ENCODE data around the gene SYNGAP1. TPM values are rescaled to one million over a fixed set of nuclear protein-coding genes. Genes with fewer than 3 reads are reported as not detected.

Gene SYNGAP1
- total and polyA plus RNA-seq, 2 of the 8 experiments (the other 6 are each of a cell fraction or from before 2014, with no cell fraction given): 31.0 to 101 TPM

- Histone ChIP-seq H3K4ac (replicated peaks; ENCODE audit: insufficient read length, low read depth, low read length) (peak overlapping the region; percentile 30), H2AFZ (ENCODE audit: low read length) (no peak overlapping the region), H4K20me1 (replicated peaks in 1 of 2; ENCODE audit: control insufficient read depth in 1 of 2, insufficient read depth in 2 of 2, low read length in 2 of 2) (peaks cover 4 to 13% of the 10 kb centered on the region in 2 experiments), H4K5ac (ENCODE audit: insufficient read length, low read depth, low read length) (peak overlapping the region; percentile 35), H3K23ac (ENCODE audit: insufficient read length) (no peak overlapping the region), H2BK120ac (replicated peaks; ENCODE audit: low read depth, low read length) (peak overlapping the region; percentile 66), H3K79me1 (ENCODE audit: low read depth, low read length) (peaks cover 12% of the 10 kb centered on the region; the same call in 1 of the 2 replicates), H2AK5ac (ENCODE audit: low read depth, low read length) (peak overlapping the region; percentile 79), H3K9ac (replicated peaks in 1 of 4; ENCODE audit: extremely low read depth in 1 of 4, low read depth in 3 of 4, low read length in 3 of 4) (peak overlapping the region in 3 of 4 experiments; percentile 62 to 70 (median 69); a peak in 6 of 7 replicates), H4K8ac (ENCODE audit: extremely low read depth, insufficient read depth, low read length) (peak overlapping the region; percentile 63; the same call in 1 of the 2 replicates), H4K91ac (replicated peaks; ENCODE audit: insufficient read length, low read length) (peak overlapping the region; percentile 85), H3K14ac (ENCODE audit: insufficient read length) (no peak overlapping the region), H2BK20ac (ENCODE audit: low read length) (peak overlapping the region; percentile 72; the same call in 1 of the 2 replicates), H3K9me3 (ENCODE audit: insufficient read depth in 2 of 2, low read depth in 1 of 2, low read length in 1 of 2) (no peaks in the 10 kb centered on the region), H3K79me2 (ENCODE audit: control insufficient read depth in 1 of 2, insufficient read depth in 2 of 2, low read length in 2 of 2) (peaks cover 19 to 57% of the 10 kb centered on the region in 2 experiments), H3K4me3 (ENCODE audit: extremely low read depth in 1 of 4, insufficient read depth in 2 of 4, low read depth in 3 of 4, low read length in 4 of 4) (peak overlapping the region; percentile 75 to 99 (median 93); a peak in 7 of 8 replicates), H3K18ac (ENCODE audit: extremely low read depth, low read length) (peak overlapping the region; percentile 68), H3K56ac (replicated peaks; ENCODE audit: insufficient read length, low read depth, low read length) (peak overlapping the region; percentile 37), H3K27me3 (replicated peaks in 1 of 4; ENCODE audit: control insufficient read depth in 3 of 4, extremely low read depth in 1 of 4, insufficient read depth in 3 of 4, low read length in 3 of 4) (no peaks in the 10 kb centered on the region), H3K4me1 (replicated peaks in 1 of 4; ENCODE audit: control insufficient read depth in 3 of 4, insufficient read depth in 4 of 4, low read length in 3 of 4) (peaks cover 8 to 34% (median 15%) of the 10 kb centered on the region in 4 experiments), H3K23me2 (ENCODE audit: low read depth, low read length) (peaks cover 21% of the 10 kb centered on the region), H3K4me2 (ENCODE audit: insufficient read depth in 1 of 2, low read depth in 2 of 2, low read length in 2 of 2) (peak overlapping the region; percentile 89 to 93), H3K27ac (ENCODE audit: low read depth, low read length) (peak overlapping the region; percentile 89), H2BK12ac (ENCODE audit: low read depth, low read length) (peak overlapping the region; percentile 45; the same call in 1 of the 2 replicates), H2BK15ac (ENCODE audit: low read length) (peak overlapping the region; percentile 8; the same call in 1 of the 2 replicates), H2BK5ac (ENCODE audit: low read depth, low read length) (peak overlapping the region; percentile 53), H3K36me3 (ENCODE audit: control insufficient read depth in 2 of 4, insufficient read depth in 4 of 4, low read length in 3 of 4) (peaks cover 7 to 34% (median 21%) of the 10 kb centered on the region in 4 experiments; a peak in 7 of 8 replicates)
- DNase-seq (ENCODE audit: low read depth in 1 of 2, low spot score in 2 of 2) (peak in 1 of 2 experiments; percentile 55), FAIRE-seq (no peak)
- POLR2A ChIA-PET (ENCODE audit: partially characterized antibody): interaction anchor here (0.6 to 4.4 kb wide), 16 partner anchors 9 to 214 kb away, joined by 3 to 82 read pairs (median 4); partner anchors contain the start of genes B3GALT4, RGL2, RPS18 and VPS52
- CTCF ChIA-PET (ENCODE audit: partially characterized antibody): interaction anchor here (0.6 to 5.7 kb wide), 11 partner anchors 6 to 204 kb away, joined by 3 to 37 read pairs (median 3); partner anchors contain the start of gene ZBTB22
- 17% methylated on average over 8 of the region's 8 CpGs; no CpG with 5 or more reads in 1 of the 2 experiments for WGBS, 2 experiments (ENCODE audit: extremely low coverage in 1 of 2, insufficient coverage in 1 of 2, insufficient read length in 1 of 2, insufficient replicate concordance in 2 of 2, low coverage in 1 of 2, low lambda C conversion rate in 2 of 2, missing lambda C conversion rate in 1 of 2)
- TF ChIP-seq PHF8 (conservative IDR thresholded peaks at IDR 0.05; ENCODE audit: low read depth, low read length) (no peak; the same call in 1 of the 2 replicates), CREB1 (IDR thresholded peaks at IDR 0.05) (no peak), RAD21 (IDR thresholded peaks at IDR 0.05 in 1 of 2, conservative IDR thresholded peaks at IDR 0.05 in 1 of 2; ENCODE audit: low read depth in 2 of 2, low read length in 2 of 2) (no peak), TCF12 (IDR thresholded peaks at IDR 0.05; ENCODE audit: low read depth, low read length) (no peak), TBP (IDR thresholded peaks at IDR 0.05; ENCODE audit: low read depth, low read length) (0 out of 2 replicates have a peak, but pooled peaks have one; percentile 4), SUZ12 (IDR thresholded peaks at IDR 0.05; ENCODE audit: low read length) (no peak), FOSL1 (IDR thresholded peaks at IDR 0.05; ENCODE audit: insufficient read depth, low read depth, low read length) (no peak), TAF1 (IDR thresholded peaks at IDR 0.05; ENCODE audit: low read depth, low read length) (peak; percentile 32; the same call in 1 of the 2 replicates), BCL11A (IDR thresholded peaks at IDR 0.05; ENCODE audit: low read depth in 2 of 2, low read length in 2 of 2) (no peak), JUND (IDR thresholded peaks at IDR 0.05; ENCODE audit: low read length) (no peak), YY1 (IDR thresholded peaks at IDR 0.05; ENCODE audit: low read depth, low read length) (no peak), SIX5 (IDR thresholded peaks at IDR 0.05; ENCODE audit: low read depth, low read length) (no peak)
Observed at GRCh38 chr6:33418690-33419291, 1.1 kb upstream of the SYNGAP1 start.
